Neural progenitor cell (in vitro differentiated cells): Measurements from ENCODE around the gene ZSWIM5.

Experiments used
- EZH2 ChIP-seq: fragments of 200-600 bp; sonication (generic); IDR thresholded peaks from 2 replicates; pipeline ENCODE4 v1.6.1; 2017; ENCODE audit warnings: antibody characterized with exemption, mild to moderate bottlenecking, moderate library complexity
- EZH2phosphoT487 ChIP-seq: fragments of 200-600 bp; sonication (generic); IDR thresholded peaks from 2 replicates; pipeline ENCODE4 v1.6.1; 2017; ENCODE audit warnings: antibody characterized with exemption
- TF ChIP-seq, protein P1 (sequence below): fragments of 200-600 bp; sonication (generic); IDR thresholded peaks from 2 replicates; pipeline ENCODE4 v1.5.1; 2017; ENCODE audit warnings: antibody characterized with exemption, mild to moderate bottlenecking

DNA sequence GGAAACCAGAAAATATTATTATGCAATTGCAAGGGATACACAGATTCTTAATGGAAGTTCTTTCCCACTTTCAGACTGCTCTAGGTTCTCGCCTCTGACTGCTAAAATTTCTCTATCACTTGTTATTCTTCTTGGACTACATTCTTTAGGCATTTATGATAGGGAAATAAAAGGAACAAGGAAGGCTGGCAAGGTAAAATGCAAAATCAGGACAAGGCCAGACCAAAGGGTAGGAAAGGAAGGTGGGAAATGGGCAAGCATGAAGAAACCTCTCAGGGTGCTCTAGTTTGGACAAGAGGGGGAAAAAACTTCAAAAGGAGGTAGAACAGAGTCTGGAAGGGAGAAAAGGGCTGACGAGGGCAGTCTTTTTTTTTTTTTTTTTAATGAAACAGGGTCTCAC is 168.2 kb downstream of the ZSWIM5 start:
- TF ChIP-seq, protein P1, sequence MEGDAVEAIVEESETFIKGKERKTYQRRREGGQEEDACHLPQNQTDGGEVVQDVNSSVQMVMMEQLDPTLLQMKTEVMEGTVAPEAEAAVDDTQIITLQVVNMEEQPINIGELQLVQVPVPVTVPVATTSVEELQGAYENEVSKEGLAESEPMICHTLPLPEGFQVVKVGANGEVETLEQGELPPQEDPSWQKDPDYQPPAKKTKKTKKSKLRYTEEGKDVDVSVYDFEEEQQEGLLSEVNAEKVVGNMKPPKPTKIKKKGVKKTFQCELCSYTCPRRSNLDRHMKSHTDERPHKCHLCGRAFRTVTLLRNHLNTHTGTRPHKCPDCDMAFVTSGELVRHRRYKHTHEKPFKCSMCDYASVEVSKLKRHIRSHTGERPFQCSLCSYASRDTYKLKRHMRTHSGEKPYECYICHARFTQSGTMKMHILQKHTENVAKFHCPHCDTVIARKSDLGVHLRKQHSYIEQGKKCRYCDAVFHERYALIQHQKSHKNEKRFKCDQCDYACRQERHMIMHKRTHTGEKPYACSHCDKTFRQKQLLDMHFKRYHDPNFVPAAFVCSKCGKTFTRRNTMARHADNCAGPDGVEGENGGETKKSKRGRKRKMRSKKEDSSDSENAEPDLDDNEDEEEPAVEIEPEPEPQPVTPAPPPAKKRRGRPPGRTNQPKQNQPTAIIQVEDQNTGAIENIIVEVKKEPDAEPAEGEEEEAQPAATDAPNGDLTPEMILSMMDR = no peak
- TF ChIP-seq EZH2 (no peak), EZH2phosphoT487 (no peak)
